Psoas muscle (tissue), 8 donors: ENCODE data around the gene PHF3. TPM values are rescaled to one million over a fixed set of nuclear protein-coding genes. Genes with fewer than 3 reads are reported as not detected.

ENCODE experiments used
- ATAC-seq, 4 donors: fragments of 200-7000 bp; cut with Tn5 transposase; one replicate each; pipeline ENCODE4 v1.9.1; 2020; ENCODE audit warnings: moderate library complexity in 3 of 4, mild to moderate bottlenecking in 2 of 4
- DNase-seq, 2 donors: peaks; one replicate each; pipeline ENCODE4 v3.0.0-alpha.2; 2020
- H3K27ac ChIP-seq: fragments of 200-600 bp; one replicate; pipeline ENCODE4 v1.8.0; 2022
- H3K27me3 ChIP-seq, 3 donors: fragments of 200-600 bp in 1 of 3; one replicate each; pipeline versions ENCODE4 v1.6.1 to v1.8.0; 2013 to 2022; ENCODE audit warnings: low read length in 2 of 3, mild to moderate bottlenecking in 2 of 3, moderate library complexity in 1 of 3; ENCODE audit not compliant: insufficient read depth in 3 of 3
- H3K36me3 ChIP-seq, 2 donors: fragments of 200-600 bp in 1 of 2; one replicate each; pipeline versions ENCODE4 v1.6.1 to v1.8.0; 2013 to 2022; ENCODE audit warnings: low read depth in 1 of 2, mild to moderate bottlenecking in 1 of 2, moderate library complexity in 1 of 2; ENCODE audit not compliant: insufficient read depth in 1 of 2
- H3K4me1 ChIP-seq: fragments of 200-600 bp; one replicate; pipeline ENCODE4 v1.8.0; 2022
- H3K4me3 ChIP-seq: fragments of 200-600 bp; one replicate; pipeline ENCODE4 v1.8.0; 2022; ENCODE audit warnings: mild to moderate bottlenecking
- H3K9me3 ChIP-seq: fragments of 200-600 bp; one replicate; pipeline ENCODE4 v1.8.0; 2022
- WGBS, 3 donors: extraction: QIAGEN DNeasy Blood & Tissue Kit; methylation state at CpG; one replicate each; pipeline versions ENCODE4 v1.1.6 to v1.1.7; 2013; 5-methylcytosine and 5-hydroxymethylcytosine counted together
- intact Hi-C, 2 donors: fragments of 100-400 bp; cut with DNase I; formaldehyde crosslinking; loops; one replicate each; pipeline versions ENCODE4 v1.11.0 to v1.14.2; 2022
- polyA plus RNA-seq, 3 donors: library from polyadenylated mRNA; stranded (reverse); fragments of 200-250 nt; gene quantifications; one replicate each; pipeline ENCODE4 v1.2.3, GENCODE V29; 2013
- total RNA-seq, 4 donors: library from RNA; stranded (reverse); fragmentation: NEBNext Ultra II Directional in 2 of 4; extraction: Animal tissue kit (Norgen Biotek cat#: 25700) in 2 of 4; gene quantifications; one replicate each; pipeline versions ENCODE4 v1.2.1 to v1.2.4, GENCODE V29; 2021 to 2023
- TF ChIP-seq, protein P1 (sequence below): fragments of 200-600 bp; IDR thresholded peaks from one replicate; pipeline ENCODE4 v1.8.0; 2022; ENCODE audit warnings: antibody characterized with exemption
- donor health status: healthy with polysubstance abuse.
- donor health status: DM: no; HTN: no; CAD: no; lungs with moderate emphysema.
- donor health status: Bipolar disorder and iron deficiency.
- donor health status: healthy.
- donor health status: DM: yes; HTN: yes; CAD: no.
- donor health status: DM: no; HTN: no; CAD: no.
- donor health status: DM: no; HTN: no; CAD: no.
- donor health status: DM: yes; HTN: yes; CAD: no.

Gene PHF3
- total and polyA plus RNA-seq, 7 donors = 4.9 to 38.6 (median 24.0) TPM

DNA sequence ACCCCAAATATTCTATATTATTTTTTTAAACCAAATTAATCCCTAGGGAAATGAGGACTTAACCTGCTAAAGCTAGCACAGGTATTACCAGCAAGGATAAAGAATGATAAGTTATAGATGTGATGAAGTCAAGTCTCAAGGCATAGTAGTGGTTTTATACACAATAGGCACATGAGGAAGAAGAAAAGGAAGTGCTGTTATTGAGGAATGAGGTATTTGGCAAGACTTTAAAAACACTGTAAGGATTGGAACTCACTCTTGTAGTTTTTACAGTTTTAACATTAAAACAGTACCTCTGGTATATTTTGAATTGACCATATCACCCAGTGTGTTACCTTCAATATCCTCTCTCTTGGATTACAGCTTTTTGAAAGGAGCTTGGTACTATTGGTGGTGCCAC is 54.6 kb downstream of the PHF3 start:
- ATAC-seq = no peak
- Histone ChIP-seq H3K27ac (no peak overlapping the region), H3K36me3 (peaks cover 0 to 16% of the 10 kb centered on the region in 2 donors), H3K4me3 (no peak overlapping the region), H3K9me3 (no peaks in the 10 kb centered on the region), H3K4me1 (no peaks in the 10 kb centered on the region), H3K27me3 (no peaks in the 10 kb centered on the region)
- TF ChIP-seq, protein P1, sequence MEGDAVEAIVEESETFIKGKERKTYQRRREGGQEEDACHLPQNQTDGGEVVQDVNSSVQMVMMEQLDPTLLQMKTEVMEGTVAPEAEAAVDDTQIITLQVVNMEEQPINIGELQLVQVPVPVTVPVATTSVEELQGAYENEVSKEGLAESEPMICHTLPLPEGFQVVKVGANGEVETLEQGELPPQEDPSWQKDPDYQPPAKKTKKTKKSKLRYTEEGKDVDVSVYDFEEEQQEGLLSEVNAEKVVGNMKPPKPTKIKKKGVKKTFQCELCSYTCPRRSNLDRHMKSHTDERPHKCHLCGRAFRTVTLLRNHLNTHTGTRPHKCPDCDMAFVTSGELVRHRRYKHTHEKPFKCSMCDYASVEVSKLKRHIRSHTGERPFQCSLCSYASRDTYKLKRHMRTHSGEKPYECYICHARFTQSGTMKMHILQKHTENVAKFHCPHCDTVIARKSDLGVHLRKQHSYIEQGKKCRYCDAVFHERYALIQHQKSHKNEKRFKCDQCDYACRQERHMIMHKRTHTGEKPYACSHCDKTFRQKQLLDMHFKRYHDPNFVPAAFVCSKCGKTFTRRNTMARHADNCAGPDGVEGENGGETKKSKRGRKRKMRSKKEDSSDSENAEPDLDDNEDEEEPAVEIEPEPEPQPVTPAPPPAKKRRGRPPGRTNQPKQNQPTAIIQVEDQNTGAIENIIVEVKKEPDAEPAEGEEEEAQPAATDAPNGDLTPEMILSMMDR = no peak
- DNase-seq = no peak
- intact Hi-C loops = no loop called here

DNA sequence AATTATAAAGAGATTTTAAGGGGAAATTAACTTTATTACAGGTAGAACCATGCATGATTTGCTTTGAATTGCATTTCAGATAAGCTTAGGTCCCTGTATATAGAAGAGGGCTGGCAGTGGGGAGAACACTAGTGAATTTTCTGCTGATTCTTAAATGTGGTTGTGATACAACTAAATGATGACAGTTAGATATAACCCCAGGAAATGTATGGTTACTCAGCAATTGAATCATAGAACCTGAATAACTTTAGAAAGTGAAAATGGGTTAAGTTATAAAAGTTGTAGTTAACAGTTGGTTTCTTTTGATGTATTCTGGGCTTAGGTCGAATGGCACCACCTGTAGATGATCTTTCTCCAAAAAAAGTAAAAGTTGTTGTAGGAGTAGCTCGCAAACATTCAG is 70.1 kb downstream of the PHF3 start:
- Histone ChIP-seq H3K4me1 (no peaks in the 10 kb centered on the region), H3K27me3 (no peaks in the 10 kb centered on the region), H3K27ac (no peak overlapping the region), H3K4me3 (no peak overlapping the region), H3K9me3 (no peaks in the 10 kb centered on the region), H3K36me3 (peaks cover 2 to 97% of the 10 kb centered on the region in 2 donors)
- 91 to 93% (median 93%) methylated on average over 2 of the region's 2 CpGs for WGBS, 3 donors
- DNase-seq = no peak
- intact Hi-C loops = no loop called here
- TF ChIP-seq, protein P1 = no peak
- ATAC-seq = no peak

DNA sequence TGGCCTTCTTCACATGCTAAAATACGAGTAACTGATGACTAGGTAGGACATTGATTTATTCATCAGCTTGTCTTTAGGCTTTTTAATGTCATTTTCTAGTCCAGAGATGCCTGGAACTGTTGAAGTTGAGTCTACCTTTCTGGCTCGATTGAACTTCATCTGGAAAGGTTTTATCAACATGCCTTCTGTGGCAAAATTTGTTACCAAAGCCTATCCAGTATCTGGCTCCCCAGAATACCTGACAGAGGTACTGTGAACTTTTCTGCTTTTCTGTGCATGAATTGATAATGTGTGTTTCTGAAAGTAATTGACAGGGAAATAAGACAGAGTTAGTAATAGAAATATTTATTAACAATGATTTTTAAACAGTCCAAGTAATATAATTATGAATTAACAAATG is 71.0 kb downstream of the PHF3 start:
- no peaks in the 10 kb centered on the region for H3K9me3 ChIP-seq
- 61 to 84% (median 72%) methylated on average over 2 of the region's 2 CpGs for WGBS, 3 donors
- H3K4me3 ChIP-seq = no peak overlapping the region
- H3K27me3 ChIP-seq = no peaks in the 10 kb centered on the region
- TF ChIP-seq, protein P1 = no peak
- no peak for DNase-seq
- no peak for ATAC-seq
- intact Hi-C loops = no loop called here
- no peaks in the 10 kb centered on the region for H3K4me1 ChIP-seq
- H3K27ac ChIP-seq = no peak overlapping the region
- H3K36me3 ChIP-seq = peaks cover 2 to 97% of the 10 kb centered on the region in 2 donors

DNA sequence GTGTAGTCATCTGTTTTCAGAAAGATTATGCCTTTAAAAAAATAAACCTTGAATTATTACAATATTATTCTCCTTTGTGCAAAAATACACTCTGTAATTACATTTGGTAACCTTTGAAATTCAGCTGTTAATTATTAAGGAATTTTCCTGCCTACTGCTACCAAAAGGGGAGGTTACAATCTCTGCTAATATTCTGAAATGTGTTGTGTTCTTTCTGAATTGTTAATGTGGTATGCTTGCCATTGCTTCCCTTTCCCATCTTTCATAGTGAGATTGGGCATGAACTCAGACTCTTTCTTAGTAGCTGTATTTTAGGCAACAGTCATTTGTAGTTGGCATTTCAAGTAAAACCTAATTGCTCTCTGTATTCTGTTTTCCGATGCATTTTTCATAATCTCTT is 73.0 kb downstream of the PHF3 start:
- peaks cover 2 to 97% of the 10 kb centered on the region in 2 donors for H3K36me3 ChIP-seq
- WGBS, 3 donors = 97 to 98% (median 98%) methylated on average over 1 of the region's 1 CpG
- ATAC-seq (no peak), DNase-seq (no peak)
- no peaks in the 10 kb centered on the region for H3K4me1 ChIP-seq
- H3K9me3 ChIP-seq = no peaks in the 10 kb centered on the region
- intact Hi-C loops = no loop called here
- no peak overlapping the region for H3K27ac ChIP-seq
- H3K4me3 ChIP-seq = no peak overlapping the region
- no peaks in the 10 kb centered on the region for H3K27me3 ChIP-seq
- TF ChIP-seq, protein P1 = no peak

DNA sequence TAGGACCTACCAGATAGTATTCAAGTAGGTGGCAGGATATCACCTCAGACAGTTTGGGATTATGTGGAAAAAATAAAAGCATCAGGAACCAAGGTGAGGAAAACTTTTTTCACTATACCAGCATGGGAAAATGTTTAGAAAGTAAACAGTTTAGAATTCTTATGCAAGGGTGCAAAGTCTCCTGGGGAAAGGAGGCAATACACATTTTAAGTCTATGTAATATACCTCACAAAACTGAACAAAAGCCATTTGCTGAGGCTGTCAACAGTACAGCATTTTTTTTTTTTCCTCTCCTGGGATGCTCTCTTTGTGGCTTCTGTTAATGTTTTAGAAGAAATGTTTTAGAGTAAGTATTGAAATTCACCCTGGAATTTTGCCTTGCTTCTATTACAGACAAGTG is 73.5 kb downstream of the PHF3 start:
- DNase-seq (no peak), ATAC-seq (no peak)
- Histone ChIP-seq H3K27me3 (no peaks in the 10 kb centered on the region), H3K36me3 (peaks cover 2 to 97% of the 10 kb centered on the region in 2 donors), H3K9me3 (no peaks in the 10 kb centered on the region), H3K4me3 (no peak overlapping the region), H3K27ac (no peak overlapping the region), H3K4me1 (no peaks in the 10 kb centered on the region)
- intact Hi-C loops = no loop called here
- TF ChIP-seq, protein P1 = no peak
